GM12874 (cell line): ENCODE results near the gene ESR2.
A peak's percentile ranks its signal among the peaks of the same experiment; 100 is the strongest.

Source experiments
- TF ChIP-seq, protein P1 (sequence below): IDR thresholded peaks from 2 replicates; pipeline ENCODE4 v1.5.1; 2011; ENCODE audit warnings: low read depth, mild to moderate bottlenecking, control low read depth, low read length, moderate library complexity; ENCODE audit not compliant: insufficient read depth

ESR2 gene

DNA sequence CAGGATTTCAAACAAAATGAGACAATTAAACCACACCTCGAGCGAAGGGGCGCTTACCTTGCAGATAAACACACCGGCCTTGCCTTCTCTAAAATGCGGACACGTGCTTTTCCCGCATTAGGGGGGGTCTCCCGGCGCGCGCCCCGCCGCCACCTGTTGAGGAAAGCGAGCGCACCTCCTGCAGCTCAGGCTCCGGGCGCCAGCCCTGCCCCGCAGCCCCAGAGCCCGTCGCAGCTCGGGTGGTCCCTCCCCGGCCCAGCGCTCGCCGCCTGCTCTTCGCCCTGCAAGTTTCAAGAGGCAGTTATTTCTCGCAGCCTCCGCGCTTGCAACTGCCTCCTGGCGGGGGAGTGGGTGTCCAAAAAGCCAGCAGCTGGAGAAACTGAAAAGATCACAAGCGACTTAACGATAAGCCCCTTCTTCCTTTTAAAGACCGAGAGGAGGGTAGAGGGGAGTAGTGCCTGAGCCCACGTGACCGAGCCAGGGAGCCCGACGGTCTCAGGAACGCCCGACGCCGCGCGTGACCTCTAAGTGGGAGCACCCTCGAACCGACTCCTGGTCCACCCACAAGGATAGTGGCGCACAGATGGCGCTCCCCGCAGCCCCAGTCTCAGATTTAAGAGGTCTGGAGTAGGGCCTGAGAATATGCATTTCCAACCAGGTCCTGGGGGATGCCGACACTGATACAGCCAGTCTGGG, at the start of gene ESR2:
Gene ESR2, minus strand, starts transcription at position 396 of the 696 bp plus-strand sequence. CDS start 11,386 bp downstream, outside the sequence.
- TF ChIP-seq, protein P1, sequence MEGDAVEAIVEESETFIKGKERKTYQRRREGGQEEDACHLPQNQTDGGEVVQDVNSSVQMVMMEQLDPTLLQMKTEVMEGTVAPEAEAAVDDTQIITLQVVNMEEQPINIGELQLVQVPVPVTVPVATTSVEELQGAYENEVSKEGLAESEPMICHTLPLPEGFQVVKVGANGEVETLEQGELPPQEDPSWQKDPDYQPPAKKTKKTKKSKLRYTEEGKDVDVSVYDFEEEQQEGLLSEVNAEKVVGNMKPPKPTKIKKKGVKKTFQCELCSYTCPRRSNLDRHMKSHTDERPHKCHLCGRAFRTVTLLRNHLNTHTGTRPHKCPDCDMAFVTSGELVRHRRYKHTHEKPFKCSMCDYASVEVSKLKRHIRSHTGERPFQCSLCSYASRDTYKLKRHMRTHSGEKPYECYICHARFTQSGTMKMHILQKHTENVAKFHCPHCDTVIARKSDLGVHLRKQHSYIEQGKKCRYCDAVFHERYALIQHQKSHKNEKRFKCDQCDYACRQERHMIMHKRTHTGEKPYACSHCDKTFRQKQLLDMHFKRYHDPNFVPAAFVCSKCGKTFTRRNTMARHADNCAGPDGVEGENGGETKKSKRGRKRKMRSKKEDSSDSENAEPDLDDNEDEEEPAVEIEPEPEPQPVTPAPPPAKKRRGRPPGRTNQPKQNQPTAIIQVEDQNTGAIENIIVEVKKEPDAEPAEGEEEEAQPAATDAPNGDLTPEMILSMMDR, result peak; percentile 32; the same call in 1 of the 2 replicates

DNA sequence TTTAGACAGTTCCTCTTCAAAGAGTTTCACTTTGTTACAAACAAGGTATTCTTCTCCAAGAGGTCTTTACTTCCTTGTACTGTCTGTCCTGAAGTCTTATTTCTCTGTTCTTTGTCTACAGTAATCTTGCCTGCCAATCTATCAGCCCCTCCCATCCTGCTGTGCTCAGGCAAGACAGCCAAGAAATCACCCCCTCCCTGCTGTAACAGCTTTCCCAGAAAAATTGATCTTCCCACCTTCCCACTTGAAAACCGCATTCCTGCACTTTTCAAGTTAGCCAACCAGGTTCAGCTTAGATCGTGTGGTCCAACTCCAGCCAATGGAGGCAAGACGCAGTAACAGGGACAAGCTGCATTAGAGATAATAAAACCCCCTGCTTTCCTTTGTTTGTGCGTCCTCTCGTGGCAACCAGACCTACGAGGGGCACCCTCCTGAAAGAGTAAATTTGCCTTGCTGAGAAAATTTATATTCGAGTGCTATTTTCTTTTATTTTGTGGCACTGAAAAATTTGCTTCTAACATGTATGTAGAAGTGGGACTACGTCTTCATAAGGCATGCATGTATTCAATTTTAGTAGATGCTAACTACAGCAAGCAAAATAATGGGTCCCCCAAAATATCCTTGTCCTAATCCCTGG, 46.5 kb upstream of the ESR2 start:
- TF ChIP-seq, protein P1, result no peak

DNA sequence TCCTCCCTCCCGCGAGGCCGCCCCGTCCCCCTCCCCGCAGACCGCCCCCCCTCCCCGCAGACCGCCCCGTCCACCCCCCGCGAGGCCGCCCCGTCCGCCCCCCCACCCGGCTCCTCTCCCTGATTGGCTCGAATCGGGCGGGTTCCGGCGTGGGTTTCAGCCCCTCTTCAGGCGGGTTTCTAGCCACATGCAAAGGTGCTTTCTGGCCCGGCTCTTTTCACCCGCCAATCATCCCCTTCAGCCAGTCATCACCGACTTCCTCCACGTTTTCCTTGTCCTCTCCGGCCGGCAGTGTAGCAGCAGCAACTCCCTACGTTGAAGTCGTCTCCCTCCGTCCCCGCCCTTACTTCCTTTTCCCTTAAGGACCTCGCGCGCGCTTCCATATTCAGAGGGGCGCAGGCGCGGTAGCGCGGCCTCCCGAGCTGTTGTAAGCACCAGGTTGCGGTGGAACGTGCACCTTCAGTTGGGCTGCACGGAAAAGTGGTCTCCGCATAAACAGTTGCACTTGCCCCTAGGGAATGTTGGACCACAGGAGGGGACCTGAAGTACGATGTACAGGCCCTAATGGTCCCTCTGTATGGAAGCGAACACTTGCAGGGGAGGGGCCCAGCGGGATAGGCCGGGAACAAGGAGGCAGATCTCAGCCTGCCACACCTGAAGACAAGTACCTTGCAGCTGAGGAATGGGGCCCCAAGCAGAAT, 44.6 kb upstream of the ESR2 start:
- TF ChIP-seq, protein P1, result no peak

DNA sequence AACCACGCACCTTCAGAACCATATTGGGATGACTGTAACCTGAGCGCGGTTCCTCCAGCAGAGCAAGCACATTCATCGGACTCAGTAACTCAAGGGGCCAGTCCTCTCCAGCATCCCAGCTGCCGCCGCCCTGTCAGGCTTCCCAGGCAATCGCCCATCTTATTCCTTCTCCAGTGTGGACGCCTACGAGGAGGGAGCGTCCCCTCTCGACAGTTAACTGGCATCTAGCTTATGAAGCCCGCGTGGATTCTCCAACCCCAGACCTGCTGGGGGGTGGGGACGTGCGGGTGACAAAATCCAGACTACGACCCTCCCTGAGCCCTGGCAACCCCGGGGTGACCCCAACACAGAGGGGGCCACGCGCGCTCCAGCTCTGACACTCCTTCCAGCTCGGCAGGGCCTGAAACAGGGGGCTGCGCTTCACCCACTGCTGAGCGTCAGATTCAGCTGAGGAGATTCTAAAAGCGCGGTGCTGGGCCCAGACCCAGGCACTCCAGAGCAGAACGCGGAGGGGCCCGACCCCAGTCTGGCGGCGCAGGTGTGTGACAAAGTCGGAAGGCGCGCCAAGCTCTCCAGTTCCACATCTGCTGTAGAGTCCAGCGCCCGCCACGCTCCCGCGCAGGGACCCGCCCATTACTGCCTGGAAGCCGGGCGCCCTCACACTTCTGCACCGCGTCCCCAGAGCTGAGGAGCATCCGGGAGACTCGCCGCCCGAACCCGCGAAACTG, 43.9 kb upstream of the ESR2 start:
- TF ChIP-seq, protein P1, result no peak

DNA sequence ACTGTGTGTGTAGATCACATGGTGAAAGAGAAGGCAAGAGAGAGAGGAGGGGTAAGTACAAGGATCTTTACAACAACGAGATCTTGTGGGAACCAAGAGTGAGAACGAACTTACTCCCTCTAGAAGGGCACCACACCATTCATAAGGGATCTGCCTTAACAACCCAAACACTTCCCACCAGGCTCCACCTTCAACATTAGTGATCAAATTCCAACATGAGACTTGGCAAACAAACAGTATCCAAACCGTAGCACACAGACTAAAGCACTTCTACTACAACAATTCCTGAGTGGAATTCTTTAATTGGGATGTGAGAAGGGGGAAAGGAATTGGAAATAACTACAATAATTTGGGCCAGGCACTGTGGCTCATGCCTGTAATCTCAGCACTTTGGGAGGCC, 35.0 kb upstream of the ESR2 start:
- TF ChIP-seq, protein P1, result no peak

DNA sequence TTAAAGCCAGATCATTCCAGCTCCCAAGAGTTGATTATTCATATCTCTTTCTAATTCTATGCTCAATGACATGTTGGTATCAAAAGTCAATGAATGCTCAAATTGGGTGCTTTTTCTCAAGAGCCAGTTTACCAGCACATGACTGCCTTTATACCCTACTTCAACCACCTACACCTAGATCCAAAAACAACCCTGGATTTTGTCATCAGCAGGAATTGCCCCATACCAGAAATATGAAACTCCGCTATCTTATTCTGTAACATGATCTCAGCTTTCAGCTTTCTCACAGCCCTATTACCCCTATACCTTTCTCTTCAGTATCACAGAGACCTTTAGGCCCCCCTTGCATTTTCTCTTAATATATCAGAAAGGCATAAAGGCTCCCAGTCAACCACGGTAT, 32.3 kb upstream of the ESR2 start:
- TF ChIP-seq, protein P1, result no peak

DNA sequence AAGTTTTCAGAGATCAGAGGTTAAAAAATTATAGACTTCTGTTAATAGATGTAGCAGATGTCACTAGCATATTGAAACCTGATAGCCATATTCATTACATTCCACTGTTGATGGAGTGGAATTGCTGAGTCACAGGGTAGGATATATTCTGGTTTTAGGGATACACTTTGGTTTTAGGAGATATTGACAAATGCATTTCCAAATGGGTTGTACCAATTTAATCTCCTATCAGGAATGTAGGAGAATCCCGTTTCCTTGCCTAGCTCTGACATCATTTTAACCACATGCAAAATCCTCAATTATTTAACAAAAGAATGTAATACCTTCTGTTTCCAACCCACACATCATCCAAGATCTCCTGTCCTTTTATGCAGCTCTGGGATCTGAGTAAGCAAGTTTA, 30.7 kb upstream of the ESR2 start:
- TF ChIP-seq, protein P1, result no peak
